GM23338 (cell line): ENCODE data around the gene BST2. TPM values are rescaled to one million over a fixed set of nuclear protein-coding genes. Genes with fewer than 3 reads are reported as not detected.

Experiments
- EZH2 ChIP-seq: fragments of 200-600 bp; sonication (generic); IDR thresholded peaks from one replicate; pipeline ENCODE4 v1.8.0; 2017; ENCODE audit warnings: antibody characterized with exemption, mild to moderate bottlenecking, low read depth; ENCODE audit not compliant: unreplicated experiment
- EZH2phosphoT487 ChIP-seq: fragments of 200-600 bp; sonication (generic); IDR thresholded peaks from one replicate; pipeline ENCODE4 v1.8.1; 2018; ENCODE audit warnings: antibody characterized with exemption; ENCODE audit not compliant: unreplicated experiment
- NANOG ChIP-seq: IDR thresholded peaks from 2 replicates; pipeline ENCODE4 v1.6.1; 2016; ENCODE audit warnings: antibody characterized with exemption, borderline replicate concordance
- POLR2AphosphoS5 ChIP-seq: IDR thresholded peaks from 2 replicates; pipeline ENCODE4 v1.6.1; 2016; ENCODE audit warnings: antibody characterized with exemption, low read depth
- STAT1 ChIP-seq: IDR thresholded peaks from one replicate; pipeline ENCODE4 v1.6.1; 2016; ENCODE audit warnings: antibody characterized with exemption; ENCODE audit not compliant: unreplicated experiment
- ZNF114 ChIP-seq: fragments of 250-450 bp; sonication (Bioruptor Pico); IDR thresholded peaks from 2 replicates; pipeline ENCODE4 v1.5.0; 2020; ENCODE audit warnings: mild to moderate bottlenecking, moderate library complexity
- polyA plus RNA-seq: library from polyadenylated mRNA; unstranded; fragments of >200 nt; fragmentation: Nextera tagmentation; extraction: Ambion mirVana; gene quantifications from 2 replicates; pipeline ENCODE4 v1.2.1, GENCODE V29; 2016
- total RNA-seq: library from RNA; depleted of rRNA; stranded (reverse); fragments of >200 nt; shearing (Covaris generic); gene quantifications from 2 replicates; pipeline ENCODE4 v1.2.3, GENCODE V29; 2014
- TF ChIP-seq, protein P1 (sequence below): fragments of 250-450 bp; sonication (Bioruptor Pico); IDR thresholded peaks from 2 replicates; pipeline ENCODE4 v1.5.0; 2020; ENCODE audit warnings: mild to moderate bottlenecking, moderate library complexity
- TF ChIP-seq, protein P2 (sequence below): IDR thresholded peaks from 2 replicates; pipeline ENCODE4 v1.6.1; 2016; ENCODE audit warnings: antibody characterized with exemption
- TF ChIP-seq, protein P3 (sequence below), 2 experiments: fragments of 200-600 bp in 1 of 2; sonication (generic) in 1 of 2; conservative IDR thresholded peaks; 2 replicates each; pipeline versions ENCODE4 v1.5.1 to v1.6.1; 2016 to 2017; ENCODE audit warnings: antibody characterized with exemption in 2 of 2, low read depth in 2 of 2, mild to moderate bottlenecking in 2 of 2, moderate library complexity in 1 of 2

BST2 gene
- total and polyA plus RNA-seq, 2 experiments from 2014 or later = 24.9 to 33.9 TPM

DNA sequence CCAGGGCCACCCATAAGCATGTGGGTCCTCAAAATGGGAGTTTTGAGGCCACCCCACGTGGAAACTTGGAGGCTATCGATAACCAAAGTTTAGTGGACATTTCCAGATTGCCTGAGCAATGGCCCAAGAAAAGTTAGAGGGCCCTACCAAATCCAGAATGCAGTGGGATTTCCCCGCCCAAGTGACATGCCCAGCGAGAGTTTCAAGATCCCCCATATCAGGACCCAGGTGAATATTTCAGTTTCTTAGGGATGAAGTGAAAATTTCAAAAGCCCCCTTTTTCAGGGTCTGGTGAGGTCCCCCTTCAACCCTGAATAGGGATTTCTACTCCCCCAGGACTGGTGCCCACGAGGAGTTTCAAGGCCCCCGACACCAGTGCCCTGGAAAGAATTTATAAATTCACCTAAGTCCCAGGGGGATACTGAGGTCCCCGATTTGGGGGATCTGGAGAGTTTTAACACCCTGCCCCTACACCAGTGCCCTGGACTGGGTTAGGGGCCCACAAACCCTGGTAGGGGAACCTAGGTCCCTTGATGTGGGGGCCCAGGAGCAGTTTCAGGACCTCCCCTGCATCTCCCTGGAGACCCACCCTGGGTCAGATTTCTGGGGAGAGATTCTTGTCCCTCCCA is 695 bp downstream of the BST2 start (continued):
- TF ChIP-seq, protein P1, sequence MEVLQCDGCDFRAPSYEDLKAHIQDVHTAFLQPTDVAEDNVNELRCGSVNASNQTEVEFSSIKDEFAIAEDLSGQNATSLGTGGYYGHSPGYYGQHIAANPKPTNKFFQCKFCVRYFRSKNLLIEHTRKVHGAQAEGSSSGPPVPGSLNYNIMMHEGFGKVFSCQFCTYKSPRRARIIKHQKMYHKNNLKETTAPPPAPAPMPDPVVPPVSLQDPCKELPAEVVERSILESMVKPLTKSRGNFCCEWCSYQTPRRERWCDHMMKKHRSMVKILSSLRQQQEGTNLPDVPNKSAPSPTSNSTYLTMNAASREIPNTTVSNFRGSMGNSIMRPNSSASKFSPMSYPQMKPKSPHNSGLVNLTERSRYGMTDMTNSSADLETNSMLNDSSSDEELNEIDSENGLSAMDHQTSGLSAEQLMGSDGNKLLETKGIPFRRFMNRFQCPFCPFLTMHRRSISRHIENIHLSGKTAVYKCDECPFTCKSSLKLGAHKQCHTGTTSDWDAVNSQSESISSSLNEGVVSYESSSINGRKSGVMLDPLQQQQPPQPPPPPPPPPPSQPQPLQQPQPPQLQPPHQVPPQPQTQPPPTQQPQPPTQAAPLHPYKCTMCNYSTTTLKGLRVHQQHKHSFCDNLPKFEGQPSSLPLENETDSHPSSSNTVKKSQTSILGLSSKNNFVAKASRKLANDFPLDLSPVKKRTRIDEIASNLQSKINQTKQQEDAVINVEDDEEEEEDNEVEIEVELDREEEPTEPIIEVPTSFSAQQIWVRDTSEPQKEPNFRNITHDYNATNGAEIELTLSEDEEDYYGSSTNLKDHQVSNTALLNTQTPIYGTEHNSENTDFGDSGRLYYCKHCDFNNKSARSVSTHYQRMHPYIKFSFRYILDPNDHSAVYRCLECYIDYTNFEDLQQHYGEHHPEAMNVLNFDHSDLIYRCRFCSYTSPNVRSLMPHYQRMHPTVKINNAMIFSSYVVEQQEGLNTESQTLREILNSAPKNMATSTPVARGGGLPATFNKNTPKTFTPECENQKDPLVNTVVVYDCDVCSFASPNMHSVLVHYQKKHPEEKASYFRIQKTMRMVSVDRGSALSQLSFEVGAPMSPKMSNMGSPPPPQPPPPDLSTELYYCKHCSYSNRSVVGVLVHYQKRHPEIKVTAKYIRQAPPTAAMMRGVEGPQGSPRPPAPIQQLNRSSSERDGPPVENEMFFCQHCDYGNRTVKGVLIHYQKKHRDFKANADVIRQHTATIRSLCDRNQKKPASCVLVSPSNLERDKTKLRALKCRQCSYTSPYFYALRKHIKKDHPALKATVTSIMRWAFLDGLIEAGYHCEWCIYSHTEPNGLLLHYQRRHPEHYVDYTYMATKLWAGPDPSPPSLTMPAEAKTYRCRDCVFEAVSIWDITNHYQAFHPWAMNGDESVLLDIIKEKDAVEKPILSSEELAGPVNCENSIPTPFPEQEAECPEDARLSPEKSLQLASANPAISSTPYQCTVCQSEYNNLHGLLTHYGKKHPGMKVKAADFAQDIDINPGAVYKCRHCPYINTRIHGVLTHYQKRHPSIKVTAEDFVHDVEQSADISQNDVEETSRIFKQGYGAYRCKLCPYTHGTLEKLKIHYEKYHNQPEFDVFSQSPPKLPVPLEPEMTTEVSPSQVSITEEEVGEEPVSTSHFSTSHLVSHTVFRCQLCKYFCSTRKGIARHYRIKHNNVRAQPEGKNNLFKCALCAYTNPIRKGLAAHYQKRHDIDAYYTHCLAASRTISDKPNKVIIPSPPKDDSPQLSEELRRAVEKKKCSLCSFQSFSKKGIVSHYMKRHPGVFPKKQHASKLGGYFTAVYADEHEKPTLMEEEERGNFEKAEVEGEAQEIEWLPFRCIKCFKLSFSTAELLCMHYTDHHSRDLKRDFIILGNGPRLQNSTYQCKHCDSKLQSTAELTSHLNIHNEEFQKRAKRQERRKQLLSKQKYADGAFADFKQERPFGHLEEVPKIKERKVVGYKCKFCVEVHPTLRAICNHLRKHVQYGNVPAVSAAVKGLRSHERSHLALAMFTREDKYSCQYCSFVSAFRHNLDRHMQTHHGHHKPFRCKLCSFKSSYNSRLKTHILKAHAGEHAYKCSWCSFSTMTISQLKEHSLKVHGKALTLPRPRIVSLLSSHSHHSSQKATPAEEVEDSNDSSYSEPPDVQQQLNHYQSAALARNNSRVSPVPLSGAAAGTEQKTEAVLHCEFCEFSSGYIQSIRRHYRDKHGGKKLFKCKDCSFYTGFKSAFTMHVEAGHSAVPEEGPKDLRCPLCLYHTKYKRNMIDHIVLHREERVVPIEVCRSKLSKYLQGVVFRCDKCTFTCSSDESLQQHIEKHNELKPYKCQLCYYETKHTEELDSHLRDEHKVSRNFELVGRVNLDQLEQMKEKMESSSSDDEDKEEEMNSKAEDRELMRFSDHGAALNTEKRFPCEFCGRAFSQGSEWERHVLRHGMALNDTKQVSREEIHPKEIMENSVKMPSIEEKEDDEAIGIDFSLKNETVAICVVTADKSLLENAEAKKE (CRISPR knock-in tag) = no peak
- no peak for TF ChIP-seq EZH2
- no peak for TF ChIP-seq STAT1
- TF ChIP-seq, protein P2, sequence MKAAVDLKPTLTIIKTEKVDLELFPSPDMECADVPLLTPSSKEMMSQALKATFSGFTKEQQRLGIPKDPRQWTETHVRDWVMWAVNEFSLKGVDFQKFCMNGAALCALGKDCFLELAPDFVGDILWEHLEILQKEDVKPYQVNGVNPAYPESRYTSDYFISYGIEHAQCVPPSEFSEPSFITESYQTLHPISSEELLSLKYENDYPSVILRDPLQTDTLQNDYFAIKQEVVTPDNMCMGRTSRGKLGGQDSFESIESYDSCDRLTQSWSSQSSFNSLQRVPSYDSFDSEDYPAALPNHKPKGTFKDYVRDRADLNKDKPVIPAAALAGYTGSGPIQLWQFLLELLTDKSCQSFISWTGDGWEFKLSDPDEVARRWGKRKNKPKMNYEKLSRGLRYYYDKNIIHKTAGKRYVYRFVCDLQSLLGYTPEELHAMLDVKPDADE = no peak
- TF ChIP-seq, protein P3, sequence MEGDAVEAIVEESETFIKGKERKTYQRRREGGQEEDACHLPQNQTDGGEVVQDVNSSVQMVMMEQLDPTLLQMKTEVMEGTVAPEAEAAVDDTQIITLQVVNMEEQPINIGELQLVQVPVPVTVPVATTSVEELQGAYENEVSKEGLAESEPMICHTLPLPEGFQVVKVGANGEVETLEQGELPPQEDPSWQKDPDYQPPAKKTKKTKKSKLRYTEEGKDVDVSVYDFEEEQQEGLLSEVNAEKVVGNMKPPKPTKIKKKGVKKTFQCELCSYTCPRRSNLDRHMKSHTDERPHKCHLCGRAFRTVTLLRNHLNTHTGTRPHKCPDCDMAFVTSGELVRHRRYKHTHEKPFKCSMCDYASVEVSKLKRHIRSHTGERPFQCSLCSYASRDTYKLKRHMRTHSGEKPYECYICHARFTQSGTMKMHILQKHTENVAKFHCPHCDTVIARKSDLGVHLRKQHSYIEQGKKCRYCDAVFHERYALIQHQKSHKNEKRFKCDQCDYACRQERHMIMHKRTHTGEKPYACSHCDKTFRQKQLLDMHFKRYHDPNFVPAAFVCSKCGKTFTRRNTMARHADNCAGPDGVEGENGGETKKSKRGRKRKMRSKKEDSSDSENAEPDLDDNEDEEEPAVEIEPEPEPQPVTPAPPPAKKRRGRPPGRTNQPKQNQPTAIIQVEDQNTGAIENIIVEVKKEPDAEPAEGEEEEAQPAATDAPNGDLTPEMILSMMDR (conservative IDR thresholded peaks at IDR 0.05; ENCODE audit: low read depth in 2 of 2) = no peak
- no peak for TF ChIP-seq POLR2AphosphoS5
- no peak for TF ChIP-seq NANOG
- no peak for TF ChIP-seq EZH2phosphoT487
- no peak for TF ChIP-seq ZNF114
